Measurements from ENCODE around the gene PCBD1. TPM values are rescaled to one million over a fixed set of nuclear protein-coding genes. Genes with fewer than 3 reads are reported as not detected.

The PCBD1 gene
- total and polyA plus RNA-seq, 12 donors = 42.7 to 213 (median 137) TPM

GRCh38 chr10:70858759-70859158 lies 29.6 kb downstream of the PCBD1 start:
- H3K4me1 ChIP-seq (replicated peaks in 1 of 2) = peaks cover 0 to 17% of the 10 kb centered on the region in 2 donors
- TF ChIP-seq CTCF (IDR thresholded peaks at IDR 0.05) (no peak), POLR2A (IDR thresholded peaks at IDR 0.05) (no peak)
- H3K9me3 ChIP-seq (replicated peaks in 1 of 3) = no peaks in the 10 kb centered on the region
- H3K4me3 ChIP-seq = no peak overlapping the region
- H3K27ac ChIP-seq = peak overlapping the region in 1 of 5 donors; percentile 20
- intact Hi-C loops (cut with DNase I) = no loop called here
- H3K36me3 ChIP-seq (replicated peaks in 1 of 2) = peaks cover 0 to 38% of the 10 kb centered on the region in 2 donors
- 78 to 91% (median 84%) methylated on average over 5 of the region's 5 CpGs for WGBS, 4 donors
- no peak for DNase-seq
- H3K27me3 ChIP-seq = no peaks in the 10 kb centered on the region

- Histone ChIP-seq H3K9me3 (replicated peaks in 1 of 3) (no peaks in the 10 kb centered on the region), H3K4me1 (replicated peaks in 1 of 2) (peaks cover 0 to 17% of the 10 kb centered on the region in 2 donors), H3K4me3 (no peak overlapping the region), H3K27me3 (no peaks in the 10 kb centered on the region), H3K36me3 (replicated peaks in 1 of 2) (peaks cover 0 to 41% of the 10 kb centered on the region in 2 donors), H3K27ac (peak overlapping the region in 1 of 5 donors; percentile 20)
- WGBS, 4 donors = 53 to 76% (median 60%) methylated on average over 2 of the region's 2 CpGs
- peak in 3 of 7 donors; percentile 35 to 72 (median 60) for DNase-seq
- intact Hi-C loops (cut with DNase I) = no loop called here
- TF ChIP-seq POLR2A (IDR thresholded peaks at IDR 0.05) (no peak), CTCF (IDR thresholded peaks at IDR 0.05) (no peak)
Measured at GRCh38 chr10:70856454-70856853, 31.9 kb downstream of the PCBD1 start.

GRCh38 chr10:70853457-70853856 lies 34.9 kb downstream of the PCBD1 start:
- TF ChIP-seq CTCF (IDR thresholded peaks at IDR 0.05) (no peak), POLR2A (IDR thresholded peaks at IDR 0.05) (no peak)
- Histone ChIP-seq H3K9me3 (replicated peaks in 1 of 3) (no peaks in the 10 kb centered on the region), H3K27ac (no peak overlapping the region), H3K36me3 (replicated peaks in 1 of 2) (peaks cover 0 to 23% of the 10 kb centered on the region in 2 donors), H3K4me3 (no peak overlapping the region), H3K27me3 (no peaks in the 10 kb centered on the region), H3K4me1 (replicated peaks in 1 of 2) (peaks cover 0 to 36% of the 10 kb centered on the region in 2 donors)
- DNase-seq = no peak
- WGBS, 4 donors = 70 to 91% (median 78%) methylated on average over 1 of the region's 1 CpG
- intact Hi-C loops (cut with DNase I) = no loop called here

- no peak for DNase-seq
- H3K27me3 ChIP-seq = no peaks in the 10 kb centered on the region
- WGBS, 4 donors = 88 to 92% (median 91%) methylated on average over 4 of the region's 4 CpGs
- H3K4me3 ChIP-seq = no peak overlapping the region
- H3K27ac ChIP-seq = no peak overlapping the region
- intact Hi-C loops (cut with DNase I) = no loop called here
- peaks cover 0 to 19% of the 10 kb centered on the region in 2 donors for H3K36me3 ChIP-seq (replicated peaks in 1 of 2)
- H3K4me1 ChIP-seq (replicated peaks in 1 of 2) = peaks cover 0 to 37% of the 10 kb centered on the region in 2 donors
- no peaks in the 10 kb centered on the region for H3K9me3 ChIP-seq (replicated peaks in 1 of 3)
- TF ChIP-seq CTCF (IDR thresholded peaks at IDR 0.05) (no peak), POLR2A (IDR thresholded peaks at IDR 0.05) (no peak)
Measured at GRCh38 chr10:70853038-70853437, 35.3 kb downstream of the PCBD1 start.
